H1 (cell line): Measurements from ENCODE around the gene NADK2. TPM values are rescaled to one million over a fixed set of nuclear protein-coding genes. Genes with fewer than 3 reads are reported as not detected.

Source experiments
- CHD7 ChIP-seq: fragments of 300-600 bp; sonication (generic); IDR thresholded peaks from 2 replicates; pipeline ENCODE4 v1.7.1; 2012; ENCODE audit warnings: low read length, moderate library complexity, mild to moderate bottlenecking, inconsistent platforms; ENCODE audit not compliant: insufficient replicate concordance
- TEAD4 ChIP-seq: IDR thresholded peaks from 2 replicates; pipeline ENCODE4 v1.6.1; 2012; ENCODE audit warnings: low read depth, low read length, inconsistent platforms, mixed read lengths
- polyA plus RNA-seq, 7 experiments: library from polyadenylated mRNA; depleted of rRNA in 3 of 7; stranded (reverse) in 5 of 7; unstranded in 2 of 7; fragments of >200 nt in 5 of 7; fragments of 200-250 nt in 2 of 7; gene quantifications; 1 replicate in 5 of 7; 2 replicates in 1 of 7; 4 replicates in 1 of 7; pipeline versions ENCODE4 v1.2.1 to v1.2.3, GENCODE V29; 2011 to 2013; ENCODE audit warnings: missing spikeins in 2 of 7, mixed read lengths in 2 of 7
- total RNA-seq: library from RNA; stranded (reverse); fragmentation: NEBNext Ultra II Directional; extraction: Animal tissue kit (Norgen Biotek cat#: 25700); gene quantifications from 2 replicates; pipeline ENCODE4 v1.2.1, GENCODE V29; 2021

Gene NADK2
- total and polyA plus RNA-seq, 2 of the 8 experiments (the other 6 are each of a cell fraction or from before 2014, with no cell fraction given) = 3.4 to 16.1 TPM

- TF ChIP-seq CHD7 = no peak
- TF ChIP-seq TEAD4 = no peak
- TF ChIP-seq, all 59 proteins: peak for 0
Observed at GRCh38 chr5:36198281-36198680, 43.4 kb downstream of the NADK2 start (continued).
